Nephron (organoid): ENCODE data around the gene ZNF333.

Experiments
- H3K27ac Mint-ChIP-seq, 3 experiments: 2 replicates each; pipeline ENCODE4 v1.8.0; 2020; ENCODE audit warnings: mixed read lengths in 3 of 3, mild to moderate bottlenecking in 2 of 3, moderate library complexity in 1 of 3
- H3K27me3 Mint-ChIP-seq: 2 replicates; pipeline ENCODE4 v1.8.0; 2021; ENCODE audit warnings: low read depth, mild to moderate bottlenecking, moderate library complexity, mixed read lengths
- H3K36me3 Mint-ChIP-seq: 2 replicates; pipeline ENCODE4 v1.8.0; 2020; ENCODE audit warnings: low read depth, mixed read lengths
- H3K4me1 Mint-ChIP-seq: 2 replicates; pipeline ENCODE4 v1.8.0; 2020; ENCODE audit warnings: mixed read lengths
- H3K4me3 Mint-ChIP-seq, 3 experiments: 2 replicates each; pipeline ENCODE4 v1.8.0; 2020; ENCODE audit warnings: mild to moderate bottlenecking in 3 of 3, mixed read lengths in 3 of 3, moderate library complexity in 2 of 3
- H3K9me3 Mint-ChIP-seq: 2 replicates; pipeline ENCODE4 v1.8.0; 2020; ENCODE audit warnings: mixed read lengths
- CTCF ChIP-seq, 3 experiments: fragments of 200-600 bp; sonication (generic); IDR thresholded peaks; one replicate each; pipeline ENCODE4 v1.5.0; 2021; ENCODE audit warnings: antibody characterized with exemption in 3 of 3; ENCODE audit not compliant: unreplicated experiment in 3 of 3

The ZNF333 gene

DNA sequence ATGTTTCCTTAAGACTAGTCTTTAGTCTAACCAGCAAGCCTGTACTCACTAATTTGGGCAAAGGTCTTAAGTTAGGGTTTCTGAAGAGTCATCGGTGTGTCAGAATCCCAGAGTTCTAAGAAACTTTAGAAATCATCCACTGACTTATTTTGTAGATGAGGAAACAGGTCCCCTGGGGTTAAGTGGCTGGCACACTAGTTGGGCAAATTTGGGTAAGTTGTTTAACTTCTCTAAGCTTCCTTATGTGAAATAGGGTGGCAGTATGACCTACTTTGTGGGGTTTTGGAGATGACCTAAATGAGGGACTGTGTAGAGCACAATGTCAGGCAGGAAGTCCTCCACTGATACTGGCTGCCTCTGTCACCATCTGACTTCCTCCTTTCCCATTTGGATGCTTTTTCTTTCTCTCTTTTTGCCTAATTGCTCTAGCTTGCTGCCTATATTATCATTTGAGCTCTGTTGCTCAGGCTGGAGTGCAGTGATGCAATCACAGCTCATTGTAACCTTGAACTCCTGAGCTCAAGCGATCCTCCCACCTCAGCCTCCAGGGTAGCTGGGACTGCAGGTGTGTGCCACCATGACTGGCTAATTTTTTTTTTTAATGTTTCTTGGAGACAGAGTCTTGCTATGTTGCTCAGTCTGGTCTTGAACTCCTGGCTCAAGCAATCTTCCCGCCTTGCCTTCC is 17.5 kb upstream of the ZNF333 start:
- Mint-ChIP-seq H3K27me3 (peaks cover 30% of the 10 kb centered on the region), H3K4me1 (no peaks in the 10 kb centered on the region), H3K9me3 (peaks cover 10% of the 10 kb centered on the region)

GRCh38 chr19:14673088-14673487 is 16.8 kb upstream of the ZNF333 start:
- Mint-ChIP-seq H3K4me3 (no peak overlapping the region), H3K9me3 (peaks cover 10% of the 10 kb centered on the region), H3K27ac (no peak overlapping the region), H3K4me1 (no peaks in the 10 kb centered on the region), H3K27me3 (peaks cover 30% of the 10 kb centered on the region), H3K36me3 (no peaks in the 10 kb centered on the region)
- no peak for TF ChIP-seq CTCF (IDR thresholded peaks at IDR 0.05; ENCODE audit: unreplicated experiment in 3 of 3)

More for the DNA sequence above, 17.5 kb upstream of the ZNF333 start:
- no peak for TF ChIP-seq CTCF (IDR thresholded peaks at IDR 0.05; ENCODE audit: unreplicated experiment in 3 of 3)
- H3K36me3 Mint-ChIP-seq, result no peaks in the 10 kb centered on the region
- H3K27ac Mint-ChIP-seq, result no peak overlapping the region
- no peak overlapping the region for H3K4me3 Mint-ChIP-seq

DNA sequence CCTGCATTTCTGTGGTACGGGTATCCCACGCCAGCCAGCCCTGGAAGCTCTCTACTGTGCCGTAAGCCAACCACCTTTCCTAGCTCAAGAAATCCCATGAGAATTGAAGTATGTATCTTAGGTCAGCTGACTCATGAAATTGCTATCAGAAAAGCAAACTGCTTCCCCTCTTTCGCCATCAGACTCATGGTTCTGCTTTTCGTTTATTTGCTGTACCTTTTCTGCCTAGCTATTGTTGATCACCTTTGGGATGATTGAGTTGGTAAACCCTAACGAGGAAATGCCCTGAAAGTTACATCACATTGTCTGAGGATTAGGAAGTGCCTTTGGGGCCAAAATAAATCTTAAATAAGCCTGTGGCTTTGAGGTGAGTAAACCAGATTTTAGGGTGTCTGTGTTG is 15.1 kb upstream of the ZNF333 start, which contains the start of gene ADGRE3:
Gene ADGRE3 (minus strand): TSS at position 81 of the 400 bp plus-strand sequence. CDS start 74 bp downstream, at position 7.
- no peak for TF ChIP-seq CTCF (IDR thresholded peaks at IDR 0.05; ENCODE audit: unreplicated experiment in 3 of 3)
- Mint-ChIP-seq H3K4me1 (no peaks in the 10 kb centered on the region), H3K4me3 (no peak within 1 kb of the TSS), H3K27ac (no peak within 1 kb of the TSS), H3K36me3 (no peaks in the 10 kb centered on the region), H3K9me3 (peaks cover 6% of the 10 kb centered on the region), H3K27me3 (peaks cover 23% of the 10 kb centered on the region)

GRCh38 chr19:14676762-14677161 is 13.1 kb upstream of the ZNF333 start:
- Mint-ChIP-seq H3K27me3 (peaks cover 13% of the 10 kb centered on the region), H3K36me3 (no peaks in the 10 kb centered on the region), H3K4me1 (no peaks in the 10 kb centered on the region), H3K4me3 (no peak overlapping the region), H3K27ac (no peak overlapping the region), H3K9me3 (no peaks in the 10 kb centered on the region)
- no peak for TF ChIP-seq CTCF (IDR thresholded peaks at IDR 0.05; ENCODE audit: unreplicated experiment in 3 of 3)

DNA sequence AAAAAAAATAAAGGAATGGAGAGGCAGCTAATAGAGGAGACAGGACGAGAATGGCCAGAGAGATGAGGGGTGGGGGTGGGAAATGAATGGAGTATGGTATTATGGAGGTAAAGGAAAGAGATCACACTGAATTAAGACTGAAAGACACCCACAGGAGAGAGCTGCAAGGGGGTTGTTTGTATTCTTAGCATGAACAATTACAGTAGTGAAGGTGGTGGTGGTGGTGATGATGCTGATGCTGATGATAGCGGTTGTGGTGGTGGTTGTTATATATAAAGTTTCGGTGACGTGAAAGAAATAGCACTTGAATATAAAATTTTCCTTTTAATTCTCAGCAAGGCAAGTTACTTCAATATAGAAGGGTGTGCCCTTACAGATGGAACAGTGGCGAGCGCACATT is 12.4 kb upstream of the ZNF333 start:
- H3K36me3 Mint-ChIP-seq, result no peaks in the 10 kb centered on the region
- H3K27ac Mint-ChIP-seq, result no peak overlapping the region
- H3K27me3 Mint-ChIP-seq, result peaks cover 17% of the 10 kb centered on the region
- no peak overlapping the region for H3K4me3 Mint-ChIP-seq
- no peaks in the 10 kb centered on the region for H3K4me1 Mint-ChIP-seq
- H3K9me3 Mint-ChIP-seq, result no peaks in the 10 kb centered on the region
- no peak for TF ChIP-seq CTCF (IDR thresholded peaks at IDR 0.05; ENCODE audit: unreplicated experiment in 3 of 3)

GRCh38 chr19:14678199-14678598 is 11.6 kb upstream of the ZNF333 start:
- no peaks in the 10 kb centered on the region for H3K9me3 Mint-ChIP-seq
- H3K4me1 Mint-ChIP-seq, result no peaks in the 10 kb centered on the region
- no peaks in the 10 kb centered on the region for H3K36me3 Mint-ChIP-seq
- TF ChIP-seq CTCF (IDR thresholded peaks at IDR 0.05; ENCODE audit: unreplicated experiment in 3 of 3), result no peak
- peaks cover 10% of the 10 kb centered on the region for H3K27me3 Mint-ChIP-seq
- no peak overlapping the region for H3K27ac Mint-ChIP-seq
- H3K4me3 Mint-ChIP-seq, result no peak overlapping the region
